NCI-H146 treated with DMSO at 0.1 percent for 48 hours (cell line): ENCODE measurements around the gene REPS1.
"Not testable (repeated sequence)": the region's sequence is repeated elsewhere in the genome, so short reads cannot be mapped to it uniquely, and the experiment has no call there.

Source experiments
- DNase-seq: peaks from one replicate; lab custom pipeline; 2025; ENCODE audit not compliant: unreplicated experiment; lab: John Stamatoyannopoulos, UW

Gene REPS1

DNA sequence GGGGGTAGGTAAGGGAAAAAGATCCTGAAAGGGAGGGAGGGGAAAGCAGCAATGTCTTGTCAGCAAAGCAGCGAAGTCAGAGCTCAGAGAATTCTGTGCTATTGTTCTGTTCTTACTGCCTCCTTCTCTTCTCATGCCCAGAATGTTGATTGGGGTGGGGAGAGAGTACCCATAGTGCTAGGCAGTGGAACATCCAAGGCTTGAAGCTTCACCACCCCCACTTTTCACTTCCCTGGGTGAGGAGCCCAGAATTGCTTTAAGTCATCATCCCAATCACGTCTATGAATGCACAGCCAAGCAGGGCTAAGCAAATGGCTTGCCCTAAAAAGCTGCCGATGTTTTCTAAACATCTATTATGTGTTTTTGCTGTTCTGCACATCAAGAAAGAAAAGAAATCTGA is 16.5 kb downstream of the REPS1 start:
- DNase-seq: no peak

DNA sequence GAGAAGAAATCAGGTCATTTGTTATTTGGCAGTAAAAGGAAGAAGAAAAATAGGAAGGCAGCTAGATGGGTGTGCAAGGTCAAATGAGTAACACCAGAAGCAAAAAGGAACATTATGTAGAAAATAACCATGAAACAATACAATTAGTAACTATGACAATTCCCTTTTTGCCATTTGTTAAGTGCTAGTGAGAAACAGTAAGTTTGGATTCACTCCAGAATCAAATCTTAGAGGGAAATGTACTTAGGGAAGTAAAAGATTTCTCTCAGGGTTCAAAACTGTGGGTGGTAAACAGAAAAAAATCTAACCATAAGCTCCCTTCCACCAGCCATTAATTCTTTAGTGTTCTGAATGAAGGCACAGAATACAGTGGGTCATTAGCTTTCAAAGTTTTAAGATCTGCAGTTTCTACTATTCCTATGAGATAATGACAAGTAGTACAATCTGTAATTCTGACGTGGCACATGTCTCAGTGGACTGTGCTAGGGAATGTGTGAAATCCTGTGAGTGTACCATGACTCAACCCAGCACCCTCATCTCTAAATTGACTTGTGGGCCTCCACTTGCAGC is 17.1 kb downstream of the REPS1 start:
- DNase-seq: no peak

DNA sequence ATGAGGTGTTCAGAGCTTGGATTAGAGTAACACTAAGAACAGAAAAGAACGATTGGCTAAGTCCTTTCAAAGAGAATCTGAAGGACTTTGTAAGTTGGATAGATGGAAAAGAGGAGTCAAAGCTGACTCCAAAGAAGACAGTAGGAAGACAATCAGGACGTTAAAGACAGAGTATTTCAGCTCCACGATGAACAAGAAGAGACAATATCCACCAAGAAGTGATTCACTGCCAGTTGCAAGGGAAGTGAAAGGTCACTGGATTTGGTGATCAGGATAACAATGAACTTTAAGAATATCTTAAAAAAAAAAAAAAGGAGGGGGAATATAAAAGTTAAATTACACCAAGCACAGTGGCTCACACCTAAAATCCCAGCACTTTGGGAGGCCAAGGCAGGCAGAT is 17.9 kb downstream of the REPS1 start:
- DNase-seq: no peak

DNA sequence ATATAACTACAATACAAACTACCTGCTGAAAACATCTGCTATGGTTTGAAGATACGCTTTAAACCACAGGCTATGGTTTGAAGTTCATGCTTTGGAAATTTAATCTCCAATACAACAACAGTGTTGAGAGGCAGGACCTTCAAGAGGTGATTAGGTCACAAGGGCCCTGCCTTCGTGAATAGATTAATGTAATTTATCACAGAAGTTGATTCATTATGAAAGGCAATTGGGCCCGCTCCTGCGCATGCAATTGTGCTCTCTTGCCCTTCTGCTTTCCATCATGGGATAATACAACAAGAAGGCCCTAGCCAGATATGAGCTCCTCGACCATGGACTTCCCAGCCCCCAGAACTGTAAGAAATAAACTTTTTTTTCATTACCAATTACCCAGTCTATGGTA is 21.2 kb downstream of the REPS1 start:
- no peak for DNase-seq

DNA sequence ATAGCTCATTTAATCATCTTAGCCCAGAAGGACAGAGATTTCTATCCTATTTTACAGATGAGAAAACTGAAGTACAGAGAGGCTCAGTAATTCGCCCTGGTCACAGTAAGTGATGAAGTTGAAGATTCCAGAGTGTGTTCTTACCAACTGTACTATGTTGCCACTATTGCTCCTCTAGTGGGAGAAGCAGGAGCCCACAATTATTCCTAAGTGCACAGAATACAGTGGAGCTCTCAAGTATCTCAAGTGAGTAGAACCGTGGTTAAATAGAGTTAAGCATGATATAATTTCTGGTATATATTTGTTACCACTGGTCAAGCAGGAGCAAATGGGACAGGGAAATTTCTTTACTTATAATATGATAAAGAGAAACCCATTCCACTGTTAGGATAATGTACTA is 22.1 kb downstream of the REPS1 start:
- no peak for DNase-seq

DNA sequence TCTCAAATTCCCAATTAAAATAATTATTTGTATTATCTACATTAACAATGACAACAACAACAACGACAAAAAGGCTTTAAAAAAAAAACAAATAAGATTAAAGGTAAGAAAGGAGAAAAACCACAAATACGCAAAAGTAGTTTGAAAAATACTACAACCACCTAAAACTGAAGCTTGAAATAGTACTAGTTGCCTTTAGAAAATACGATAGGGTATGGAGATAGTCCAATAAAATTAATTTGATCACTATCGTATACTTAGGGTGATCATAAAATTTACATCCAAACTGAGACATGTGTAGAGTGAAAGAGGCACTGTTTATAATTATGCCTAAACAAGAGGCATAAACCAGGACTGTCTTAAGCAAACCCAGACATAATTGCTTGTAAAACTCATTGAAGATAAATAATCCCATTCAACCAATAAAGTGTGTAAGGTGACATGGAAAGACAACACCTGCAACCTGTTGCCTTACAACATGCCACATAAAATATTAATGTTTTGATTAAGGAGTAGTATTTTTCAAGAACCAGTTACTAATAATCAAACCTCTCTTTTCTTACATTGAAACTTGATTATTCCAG is 22.7 kb downstream of the REPS1 start:
- no peak for DNase-seq

DNA sequence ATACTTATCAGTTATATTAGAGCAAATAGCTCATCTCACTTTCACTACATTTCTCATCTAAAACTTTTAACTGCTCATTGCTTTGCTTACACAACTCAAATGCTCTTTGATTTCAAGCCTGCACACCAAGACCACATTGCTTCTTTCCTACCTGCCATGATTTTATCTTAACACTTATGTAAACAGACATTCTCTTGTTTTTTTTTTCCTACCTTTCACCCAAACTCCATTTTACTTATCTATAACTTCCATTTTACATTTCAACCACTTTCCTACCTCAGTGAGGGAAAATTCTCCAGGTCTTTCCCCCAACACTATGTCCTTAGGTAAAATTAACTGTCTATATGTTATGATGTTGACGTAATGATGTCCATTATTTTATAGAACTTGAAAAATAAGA is 24.0 kb downstream of the REPS1 start:
- no peak for DNase-seq

DNA sequence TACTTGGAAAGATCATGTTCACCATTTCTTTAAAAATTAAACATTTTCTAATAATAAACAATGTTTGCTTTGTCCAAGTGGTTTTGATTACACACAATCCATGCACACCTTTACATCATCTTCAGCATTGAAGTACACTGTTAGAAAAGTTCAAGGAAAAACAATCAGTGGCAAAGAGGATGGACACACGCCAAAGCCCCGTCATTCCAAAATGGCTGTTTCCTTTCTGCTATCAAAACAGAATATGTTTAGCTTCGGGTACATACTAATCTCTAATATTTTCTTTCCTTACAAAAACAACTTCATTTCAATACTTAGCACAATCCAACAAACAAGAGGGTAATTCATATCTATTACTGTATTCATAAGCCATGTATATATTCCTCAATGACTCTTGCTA is 24.5 kb downstream of the REPS1 start:
- no peak for DNase-seq

DNA sequence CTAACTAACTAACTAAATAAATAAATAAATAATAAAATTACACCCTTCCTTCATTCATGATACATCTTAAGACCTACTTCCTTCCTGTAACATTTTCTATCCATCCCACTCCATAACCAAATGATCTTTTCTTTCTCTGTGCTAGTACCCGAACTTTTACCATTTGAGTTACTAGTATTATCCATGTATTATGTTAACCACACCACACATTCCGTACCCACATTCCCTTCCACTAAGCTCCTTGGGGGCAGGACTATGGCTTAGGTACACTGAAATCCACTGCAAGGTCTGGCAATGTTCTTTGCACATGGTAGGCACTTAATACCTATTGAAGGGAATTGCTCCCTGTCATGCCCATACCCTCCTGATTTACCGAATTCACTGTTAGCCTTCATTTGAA is 24.9 kb downstream of the REPS1 start:
- no peak for DNase-seq

DNA sequence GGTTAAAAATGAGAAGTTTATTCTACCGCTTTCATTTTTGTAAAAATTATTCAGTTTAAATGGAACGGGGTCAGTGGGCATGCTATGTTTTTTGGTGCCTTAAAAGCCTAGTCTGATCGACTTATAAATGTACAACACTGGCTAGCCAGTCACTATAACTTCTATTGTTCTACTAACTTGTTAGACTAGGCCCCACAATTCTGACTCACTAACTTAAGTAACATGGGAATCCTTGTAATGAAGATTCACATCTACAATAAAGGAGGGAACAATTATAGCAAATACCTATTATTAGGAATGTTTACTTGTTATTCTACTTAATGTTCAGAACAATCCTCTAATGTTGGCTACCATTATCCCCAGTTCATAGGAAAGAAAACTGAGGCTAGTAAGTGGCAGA is 28.5 kb downstream of the REPS1 start:
- DNase-seq: no peak

DNA sequence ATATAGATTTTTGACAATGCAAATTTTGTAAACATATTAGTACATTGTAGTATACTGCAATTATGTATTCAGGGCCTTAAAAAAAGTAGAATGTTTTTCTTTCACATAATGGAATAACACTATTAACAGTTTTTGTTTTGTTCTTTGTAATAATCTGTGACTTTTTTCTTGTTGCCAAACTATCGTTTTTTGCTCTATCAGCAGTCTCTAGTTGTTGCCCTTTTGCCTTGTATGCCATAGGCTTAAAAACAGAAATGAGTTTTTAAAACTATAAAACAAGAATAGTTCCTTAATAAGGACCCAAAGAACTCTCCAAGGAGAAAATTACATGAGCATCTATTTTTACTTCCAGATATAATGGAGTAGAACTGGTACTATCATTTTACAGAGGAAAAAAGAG is 29.5 kb downstream of the REPS1 start:
- no peak for DNase-seq

DNA sequence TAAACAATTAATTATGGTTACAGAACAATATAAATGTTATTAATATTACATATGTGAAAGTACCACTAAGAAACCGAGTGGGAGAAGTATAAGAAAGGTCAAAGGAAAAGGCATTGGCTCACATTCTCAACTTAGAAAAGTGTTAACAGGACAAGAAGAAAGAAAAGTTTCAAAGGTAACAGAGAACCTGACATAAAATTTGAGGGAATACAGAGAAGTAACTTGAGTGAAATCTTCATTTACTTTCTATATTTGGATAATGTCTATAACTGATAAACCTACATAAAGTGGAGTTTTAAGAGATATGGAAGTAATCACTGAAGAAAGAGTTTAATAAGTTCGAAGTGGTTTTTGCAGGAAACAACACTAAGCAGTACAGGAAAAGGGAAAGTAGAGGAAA is 30.1 kb downstream of the REPS1 start:
- DNase-seq: no peak

DNA sequence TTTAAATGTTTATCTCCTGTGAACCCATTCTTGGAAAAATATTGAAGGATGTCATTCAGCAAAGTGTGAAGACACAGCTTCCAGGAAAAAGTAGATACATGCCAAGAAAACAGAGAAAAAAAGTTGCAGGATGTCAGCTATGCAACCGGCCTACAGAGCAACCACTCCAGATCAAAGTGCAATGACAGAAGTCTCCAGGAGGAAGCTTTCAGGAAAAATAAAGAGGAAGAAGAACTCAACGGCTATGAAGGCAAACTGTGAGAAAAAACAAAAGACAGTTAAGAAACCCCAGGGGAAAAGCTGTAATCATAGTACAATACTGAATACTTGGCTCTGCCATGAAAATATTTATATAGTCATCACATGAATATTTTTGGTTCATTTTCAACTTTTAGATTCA is 30.6 kb downstream of the REPS1 start:
- no peak for DNase-seq

DNA sequence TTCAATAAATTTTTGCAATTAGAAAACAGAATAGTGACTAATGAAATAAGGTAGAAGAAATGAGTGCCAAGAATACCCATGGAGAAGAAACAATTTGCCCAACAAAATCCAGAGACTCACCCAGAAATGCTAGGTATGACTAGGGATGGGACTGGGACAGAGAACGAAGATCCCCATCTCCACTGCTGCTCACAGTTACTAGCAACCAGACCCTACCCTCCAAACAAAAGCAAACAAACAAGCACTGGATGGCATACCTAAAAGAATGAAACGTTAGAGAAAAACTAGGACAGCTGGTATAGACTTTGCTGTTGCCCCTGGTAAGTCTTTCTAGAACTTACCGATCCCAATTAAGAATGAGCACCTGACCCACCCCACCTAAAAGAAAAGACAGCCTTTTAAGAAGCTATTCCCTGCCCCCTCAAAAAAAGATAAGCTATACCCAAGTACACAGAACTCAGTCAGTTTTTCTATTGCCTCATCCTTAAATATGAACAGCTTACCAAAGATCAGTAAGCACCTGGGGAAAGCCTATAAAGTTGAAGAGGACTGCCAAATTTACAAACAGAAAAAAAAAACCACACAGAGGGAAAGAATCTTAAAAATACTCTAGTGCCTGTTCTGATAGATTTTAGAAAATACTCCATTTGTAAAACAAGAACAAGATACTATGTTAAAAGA is 31.7 kb downstream of the REPS1 start:
- DNase-seq: no peak

DNA sequence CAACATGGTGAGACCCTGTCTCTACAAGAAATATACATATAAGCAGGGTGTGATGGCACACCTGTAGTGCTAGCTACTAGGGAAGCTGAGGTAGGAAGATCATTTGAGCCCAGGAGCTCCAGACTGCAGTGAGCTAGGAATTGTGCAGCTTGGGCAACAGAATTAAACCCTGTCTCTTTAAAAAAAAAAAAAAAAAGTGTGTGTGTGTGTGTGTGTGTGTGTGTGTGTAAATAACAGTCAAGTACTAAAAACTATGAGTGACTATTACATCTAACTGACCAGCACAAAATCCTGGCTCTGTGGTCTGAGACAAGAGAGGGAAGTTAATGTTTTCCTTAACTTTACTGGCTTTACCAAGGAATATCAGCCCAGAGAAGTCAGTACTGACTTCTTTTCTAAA is 32.8 kb downstream of the REPS1 start:
- DNase-seq: no peak

DNA sequence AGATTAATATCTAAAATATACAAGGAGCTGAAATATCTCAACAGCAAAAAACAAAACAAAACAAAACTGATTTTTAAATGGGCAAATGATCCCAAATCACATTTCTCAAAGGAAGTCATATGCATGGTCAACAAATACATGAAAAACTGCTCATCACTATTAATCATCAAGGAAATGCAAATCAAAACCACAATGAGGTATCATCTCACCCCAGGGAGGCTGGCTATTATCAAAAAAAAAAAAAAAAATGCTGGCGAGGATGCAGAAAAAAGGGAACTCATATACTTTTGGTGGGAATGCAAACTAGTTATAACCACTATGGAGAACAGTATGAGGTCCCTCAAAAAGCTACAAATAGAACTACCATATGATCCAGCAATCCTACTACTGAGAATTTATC is 34.6 kb downstream of the REPS1 start:
- DNase-seq: no peak

DNA sequence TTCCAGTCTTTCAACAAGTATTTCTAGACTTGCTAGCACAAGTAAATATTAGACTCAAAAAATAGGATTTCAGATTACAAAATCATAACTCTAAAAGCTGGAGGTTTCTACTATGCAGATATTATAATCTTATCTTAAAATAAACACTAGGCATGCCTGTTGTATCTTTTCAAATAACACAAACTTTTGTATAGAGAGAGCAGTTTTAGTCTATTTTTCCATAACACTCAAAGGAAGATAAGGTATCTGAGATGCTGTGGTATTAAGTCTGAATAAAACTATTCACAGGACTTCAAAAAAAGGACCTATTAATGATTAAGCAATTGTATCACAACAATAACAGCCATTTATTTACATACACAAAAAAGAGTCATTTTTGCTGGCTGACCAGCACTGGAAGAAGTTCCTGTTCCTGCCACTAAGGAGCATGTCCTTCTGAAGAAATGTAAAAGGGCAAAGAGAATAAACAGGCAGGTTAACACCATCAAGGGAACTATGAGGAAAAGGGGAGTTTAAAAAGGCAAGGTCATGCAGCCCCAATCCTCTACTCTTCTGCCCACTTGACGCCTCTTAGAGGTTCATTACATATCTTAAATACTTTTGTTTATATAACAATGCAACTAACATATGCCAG is 39.4 kb downstream of the REPS1 start:
- no peak for DNase-seq

DNA sequence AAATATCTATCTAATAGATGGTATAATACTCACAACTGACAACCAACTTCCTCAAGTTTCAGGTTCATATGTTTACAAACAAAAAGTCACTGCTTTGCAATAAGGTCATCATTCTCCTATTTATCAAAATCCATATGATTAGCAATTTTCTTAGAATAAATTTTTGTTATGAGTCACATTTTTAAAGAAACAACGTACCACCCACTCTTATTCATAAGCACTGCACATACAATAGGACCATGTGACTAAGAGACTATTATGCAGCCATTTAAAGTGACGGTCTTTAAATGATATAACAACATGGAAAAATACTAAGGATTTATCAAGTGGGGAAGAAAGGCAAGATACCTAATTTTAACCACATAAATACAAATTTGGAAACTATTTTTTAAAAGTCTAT is 40.0 kb downstream of the REPS1 start:
- DNase-seq: no peak

DNA sequence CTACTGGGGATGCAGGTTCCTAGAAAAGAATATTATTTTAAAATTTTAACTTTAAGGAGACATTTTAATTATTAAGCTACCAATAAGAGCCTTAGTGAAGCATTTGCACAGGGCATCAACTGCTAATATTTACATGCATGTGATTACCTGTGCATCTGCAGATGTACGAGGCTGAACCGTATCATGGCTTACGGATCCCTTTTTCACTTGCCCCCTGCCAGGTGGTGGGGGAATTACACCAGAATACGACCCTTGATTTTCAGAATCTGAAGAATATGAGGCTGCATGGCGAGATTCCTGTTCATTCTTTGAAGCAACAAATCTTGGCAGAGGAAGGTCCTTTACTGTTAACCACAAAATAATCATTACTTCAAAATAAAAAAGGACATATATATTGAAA is 42.7 kb downstream of the REPS1 start:
- DNase-seq: no peak

DNA sequence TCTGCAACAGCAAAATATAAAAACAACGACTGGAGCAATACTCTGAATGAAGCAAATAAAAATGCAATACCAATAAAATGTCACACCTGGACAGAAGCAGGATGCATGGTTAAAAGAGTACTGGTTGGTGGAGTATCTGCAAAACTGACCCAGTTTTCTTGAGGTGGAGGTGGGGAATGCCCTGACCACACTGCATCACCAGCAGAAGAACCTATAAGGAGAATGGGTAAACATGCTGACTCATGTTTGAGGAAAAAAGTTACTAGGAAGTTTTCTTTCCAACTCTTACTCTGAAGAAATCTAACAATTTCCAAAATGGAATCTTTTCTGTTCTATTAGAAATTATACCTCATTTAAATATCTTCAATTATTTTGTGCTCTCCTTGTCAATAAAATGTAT is 43.6 kb downstream of the REPS1 start:
- DNase-seq: no peak

DNA sequence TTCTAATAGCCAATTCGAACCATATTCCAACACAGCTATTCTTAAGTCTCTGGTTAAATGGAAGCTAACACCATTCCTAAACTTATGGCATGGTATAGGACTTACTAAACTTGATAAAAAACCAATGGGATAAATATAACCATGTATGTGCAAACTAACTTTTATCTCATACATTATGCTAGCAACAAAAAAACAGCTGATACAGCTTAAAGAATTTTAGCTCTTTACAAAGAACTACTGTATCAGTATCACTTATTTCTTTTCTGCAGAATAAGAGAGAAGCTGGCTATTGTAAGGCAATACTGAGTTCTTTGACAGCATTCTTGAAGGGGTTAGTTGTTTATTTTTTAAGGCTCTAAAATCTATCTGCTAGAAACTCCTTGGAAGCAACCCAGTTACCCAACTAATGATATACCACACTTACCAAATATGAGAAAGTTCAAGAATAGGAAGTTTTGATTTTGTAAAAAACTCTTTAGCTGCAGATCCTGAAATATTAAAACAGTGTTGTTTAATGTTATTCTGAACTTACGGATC is 44.9 kb downstream of the REPS1 start:
- no peak for DNase-seq

DNA sequence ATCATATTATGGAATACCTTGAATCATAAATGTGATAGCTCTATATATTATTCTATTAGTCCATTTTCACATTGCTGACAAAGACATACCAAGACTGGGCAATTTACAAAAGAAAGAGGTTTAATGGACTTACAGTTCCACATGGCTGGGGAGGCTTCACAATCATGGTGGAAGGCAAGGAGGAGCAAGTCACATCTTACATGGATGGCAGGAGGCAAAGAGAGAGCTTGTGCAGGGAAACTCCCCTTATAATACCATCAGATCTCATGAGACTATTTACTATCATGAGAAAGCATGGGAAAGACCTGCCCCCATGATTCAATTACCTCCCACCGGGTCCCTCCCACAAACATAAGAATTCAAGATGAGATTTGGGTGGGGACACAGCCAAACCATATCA is 51.2 kb downstream of the REPS1 start:
- not testable (repeated sequence) for DNase-seq
